ENCODE measurements around the gene IMMP2L.

- TF ChIP-seq FOXK2 (IDR thresholded peaks at IDR 0.05) (no peak), TARDBP (IDR thresholded peaks at IDR 0.05) (no peak), BHLHE40 (IDR thresholded peaks at IDR 0.05; ENCODE audit: borderline replicate concordance) (no peak), HDGF (IDR thresholded peaks at IDR 0.05; ENCODE audit: borderline replicate concordance) (no peak), CTBP1 (IDR thresholded peaks at IDR 0.05; ENCODE audit: borderline replicate concordance) (no peak), SP1 (IDR thresholded peaks at IDR 0.05) (no peak), LEF1 (IDR thresholded peaks at IDR 0.05; ENCODE audit: borderline replicate concordance) (no peak), PKNOX1 (IDR thresholded peaks at IDR 0.05) (no peak), FOXA1 (IDR thresholded peaks at IDR 0.05) (no peak), L3MBTL2 (conservative IDR thresholded peaks at IDR 0.05) (no peak), FOXM1 (IDR thresholded peaks at IDR 0.05; ENCODE audit: borderline replicate concordance) (no peak), ELF4 (IDR thresholded peaks at IDR 0.05) (no peak), SUZ12 (IDR thresholded peaks at IDR 0.05) (no peak), NFRKB (IDR thresholded peaks at IDR 0.05) (no peak)
Observed at GRCh38 chr7:111074748-111075146, 487.5 kb downstream of the IMMP2L start.
